ENCODE data around the gene KRT32. TPM values are rescaled to one million over a fixed set of nuclear protein-coding genes. Genes with fewer than 3 reads are reported as not detected.
A peak's percentile ranks its signal among the peaks of the same experiment; 100 is the strongest.

KRT32 gene
- total and polyA plus RNA-seq, 8 donors: 1.9 TPM; not detected in 7

- peaks cover 0 to 7% (median 0%) of the 10 kb centered on the region in 3 donors for H3K27me3 ChIP-seq
- no peak overlapping the region for H3K4me3 ChIP-seq
- no peaks in the 10 kb centered on the region for H3K36me3 ChIP-seq
- H3K9me3 ChIP-seq: no peaks in the 10 kb centered on the region
- DNase-seq: no peak
- TF ChIP-seq EP300 (IDR thresholded peaks at IDR 0.05): no peak
- no peak for TF ChIP-seq CTCF (IDR thresholded peaks at IDR 0.05)
- TF ChIP-seq POLR2A (IDR thresholded peaks at IDR 0.05): no peak
- no peak for TF ChIP-seq POLR2AphosphoS5 (IDR thresholded peaks at IDR 0.05)
- 79 to 91% (median 83%) methylated on average over 5 of the region's 5 CpGs for WGBS, 5 donors
- no peak overlapping the region for H3K27ac ChIP-seq
- intact Hi-C loops (cut with DNase I; ENCODE audit: low total_unique reads): no loop called here
- H3K4me1 ChIP-seq: peaks cover 0 to 23% (median 0%) of the 10 kb centered on the region in 4 donors
Measured at GRCh38 chr17:41499714-41500113, 32.5 kb upstream of the KRT32 start.

- no peak for DNase-seq
- no peak for TF ChIP-seq POLR2A (IDR thresholded peaks at IDR 0.05)
- TF ChIP-seq POLR2AphosphoS5 (IDR thresholded peaks at IDR 0.05): no peak
- no peak for TF ChIP-seq EP300 (IDR thresholded peaks at IDR 0.05)
- TF ChIP-seq CTCF (IDR thresholded peaks at IDR 0.05): no peak
- Histone ChIP-seq H3K27me3 (peaks cover 0 to 7% (median 0%) of the 10 kb centered on the region in 3 donors), H3K4me1 (peaks cover 0 to 23% (median under 1%) of the 10 kb centered on the region in 4 donors), H3K27ac (peak overlapping the region in 2 of 5 donors; percentile 59 to 74), H3K4me3 (no peak overlapping the region), H3K9me3 (no peaks in the 10 kb centered on the region), H3K36me3 (no peaks in the 10 kb centered on the region)
- 61 to 72% (median 67%) methylated on average over 6 of the region's 6 CpGs for WGBS, 5 donors
- intact Hi-C loops (cut with DNase I; ENCODE audit: low total_unique reads): no loop called here
Measured at GRCh38 chr17:41498276-41498675, 31.1 kb upstream of the KRT32 start.

- Histone ChIP-seq H3K9me3 (no peaks in the 10 kb centered on the region), H3K4me3 (no peak overlapping the region), H3K36me3 (no peaks in the 10 kb centered on the region), H3K27ac (peak overlapping the region in 3 of 5 donors; percentile 14 to 64 (median 48)), H3K4me1 (peaks cover 0 to 31% (median 3%) of the 10 kb centered on the region in 4 donors), H3K27me3 (peaks cover 0 to 7% (median 0%) of the 10 kb centered on the region in 3 donors)
- 34 to 47% (median 41%) methylated on average over 9 to 12 of the region's 12 CpGs for WGBS, 5 donors
- intact Hi-C loops (cut with DNase I; ENCODE audit: low total_unique reads): no loop called here
- TF ChIP-seq CTCF (IDR thresholded peaks at IDR 0.05): peak in 5 of 7 experiments; percentile 47 to 87 (median 55)
- TF ChIP-seq POLR2A (IDR thresholded peaks at IDR 0.05): no peak
- TF ChIP-seq POLR2AphosphoS5 (IDR thresholded peaks at IDR 0.05): peak in 2 of 3 donors; percentile 26 to 62
- no peak for TF ChIP-seq EP300 (IDR thresholded peaks at IDR 0.05)
- DNase-seq: peak; percentile 76 to 94
Measured at GRCh38 chr17:41496803-41497484, 29.8 kb upstream of the KRT32 start.

- H3K36me3 ChIP-seq: no peaks in the 10 kb centered on the region
- peaks cover 0 to 31% (median 3%) of the 10 kb centered on the region in 4 donors for H3K4me1 ChIP-seq
- H3K27ac ChIP-seq: no peak overlapping the region
- TF ChIP-seq EP300 (IDR thresholded peaks at IDR 0.05) (no peak), POLR2AphosphoS5 (IDR thresholded peaks at IDR 0.05) (no peak), POLR2A (IDR thresholded peaks at IDR 0.05) (no peak), CTCF (IDR thresholded peaks at IDR 0.05) (no peak)
- H3K4me3 ChIP-seq: no peak overlapping the region
- no peaks in the 10 kb centered on the region for H3K9me3 ChIP-seq
- WGBS, 5 donors: 44 to 77% (median 71%) methylated on average over 2 of the region's 2 CpGs
- no peak for DNase-seq
- intact Hi-C loops (cut with DNase I; ENCODE audit: low total_unique reads): no loop called here
- peaks cover 0 to 7% (median 0%) of the 10 kb centered on the region in 3 donors for H3K27me3 ChIP-seq
Measured at GRCh38 chr17:41494524-41494923, 27.3 kb upstream of the KRT32 start.
